ENCODE data around the gene PLD3.
"Not testable (repeated sequence)": the region's sequence is repeated elsewhere in the genome, so short reads cannot be mapped to it uniquely, and the experiment has no call there.

The PLD3 gene

GRCh38 chr19:40389404-40390083, 41.0 kb downstream of the PLD3 start:
- DNase-seq (ENCODE audit: low spot score), result no peak

- no peak for DNase-seq (ENCODE audit: low spot score)
These were observed 41.7 kb downstream of the PLD3 start, which contains the start of gene HIPK4 for GRCh38 chr19:40390084-40390742. TSS of gene HIPK4 (minus strand) at chr19:40390181. CDS start at chr19:40389902, 279 bp downstream.

- no peak for DNase-seq (ENCODE audit: low spot score)
These were observed 43.6 kb downstream of the PLD3 start for GRCh38 chr19:40392123-40392522.

- no peak for DNase-seq (ENCODE audit: low spot score)
These were observed 44.5 kb downstream of the PLD3 start for GRCh38 chr19:40392894-40393517.

- no peak for DNase-seq (ENCODE audit: low spot score)
These were observed 45.7 kb downstream of the PLD3 start for GRCh38 chr19:40393894-40394815.

- DNase-seq (ENCODE audit: low spot score), result no peak
These were observed 46.3 kb downstream of the PLD3 start for GRCh38 chr19:40394816-40395210.

GRCh38 chr19:40395956-40396355, 47.5 kb downstream of the PLD3 start:
- no peak for DNase-seq (ENCODE audit: low spot score)

- no peak for DNase-seq (ENCODE audit: low spot score)
These were observed 48.5 kb downstream of the PLD3 start for GRCh38 chr19:40396886-40397567.

GRCh38 chr19:40397568-40397906, 49.0 kb downstream of the PLD3 start:
- no peak for DNase-seq (ENCODE audit: low spot score)

GRCh38 chr19:40398417-40399131, 50.1 kb downstream of the PLD3 start:
- peak; percentile 21 for DNase-seq (ENCODE audit: low spot score)

GRCh38 chr19:40400559-40400958, 52.1 kb downstream of the PLD3 start:
- DNase-seq (ENCODE audit: low spot score), result no peak

- peak; percentile 70 for DNase-seq (ENCODE audit: low spot score)
These were observed 54.9 kb downstream of the PLD3 start for GRCh38 chr19:40403262-40403984.

- DNase-seq (ENCODE audit: low spot score), result no peak
These were observed 59.5 kb downstream of the PLD3 start for GRCh38 chr19:40407714-40408597.

- not testable (repeated sequence) for DNase-seq (ENCODE audit: low spot score)
These were observed 60.1 kb downstream of the PLD3 start for GRCh38 chr19:40408598-40408925.

GRCh38 chr19:40410030-40410389, 61.5 kb downstream of the PLD3 start:
- no peak for DNase-seq (ENCODE audit: low spot score)

- no peak for DNase-seq (ENCODE audit: low spot score)
These were observed 62.8 kb downstream of the PLD3 start for GRCh38 chr19:40411125-40411842.

GRCh38 chr19:40411958-40412499, 63.5 kb downstream of the PLD3 start:
- DNase-seq (ENCODE audit: low spot score), result no peak

- no peak for DNase-seq (ENCODE audit: low spot score)
These were observed 64.4 kb downstream of the PLD3 start for GRCh38 chr19:40412866-40413265.

All from cerebellar cortex (tissue), 1 donor.